ENCODE measurements around the gene DSTN. TPM values are rescaled to one million over a fixed set of nuclear protein-coding genes. Genes with fewer than 3 reads are reported as not detected.
A peak's percentile ranks its signal among the peaks of the same experiment; 100 is the strongest.
"Not testable (repeated sequence)": the region's sequence is repeated elsewhere in the genome, so short reads cannot be mapped to it uniquely, and the experiment has no call there.

DSTN gene
- total RNA-seq, 1 experiment from 2014 or later = 584 TPM

DNA sequence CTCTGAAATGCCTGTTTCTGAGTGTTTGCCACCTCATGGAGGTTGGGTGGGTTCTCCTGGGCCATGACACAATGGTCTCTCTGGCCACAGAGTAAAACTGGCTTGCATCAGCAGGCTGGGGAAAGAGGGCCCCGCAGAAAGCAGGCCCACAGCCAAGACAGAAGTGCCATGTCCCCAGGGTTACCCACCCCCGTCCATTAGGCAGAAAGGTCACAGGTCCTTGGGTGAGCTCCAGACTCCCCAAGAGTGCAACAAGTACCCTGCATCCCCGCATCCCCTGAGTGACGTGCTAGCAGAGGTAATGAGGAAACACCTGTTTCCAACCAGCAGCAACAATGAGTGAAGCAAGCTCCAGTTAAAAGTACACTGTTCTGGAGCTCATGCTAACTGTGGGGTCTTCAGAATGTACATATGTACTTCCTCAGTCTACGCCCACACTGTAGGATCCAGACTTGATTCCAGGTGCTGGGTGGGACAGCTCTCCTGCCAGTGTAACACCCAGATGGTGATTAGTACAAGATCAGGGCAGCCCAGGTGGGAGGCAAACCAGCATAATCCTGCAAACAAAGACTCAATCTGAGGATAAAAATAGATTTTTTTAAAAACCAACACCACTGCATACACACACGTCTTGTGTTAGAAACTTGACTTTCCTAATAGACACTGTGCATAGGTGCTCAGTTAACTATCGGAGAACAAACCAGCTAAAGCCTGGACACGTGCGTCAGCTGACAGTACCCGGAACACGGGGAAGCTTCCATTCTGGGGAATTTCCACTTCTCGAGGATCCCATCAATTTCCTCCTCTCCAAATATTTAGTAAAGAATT, 80.6 kb downstream of the DSTN start:
- no peak for DNase-seq (ENCODE audit: low read depth)

DNA sequence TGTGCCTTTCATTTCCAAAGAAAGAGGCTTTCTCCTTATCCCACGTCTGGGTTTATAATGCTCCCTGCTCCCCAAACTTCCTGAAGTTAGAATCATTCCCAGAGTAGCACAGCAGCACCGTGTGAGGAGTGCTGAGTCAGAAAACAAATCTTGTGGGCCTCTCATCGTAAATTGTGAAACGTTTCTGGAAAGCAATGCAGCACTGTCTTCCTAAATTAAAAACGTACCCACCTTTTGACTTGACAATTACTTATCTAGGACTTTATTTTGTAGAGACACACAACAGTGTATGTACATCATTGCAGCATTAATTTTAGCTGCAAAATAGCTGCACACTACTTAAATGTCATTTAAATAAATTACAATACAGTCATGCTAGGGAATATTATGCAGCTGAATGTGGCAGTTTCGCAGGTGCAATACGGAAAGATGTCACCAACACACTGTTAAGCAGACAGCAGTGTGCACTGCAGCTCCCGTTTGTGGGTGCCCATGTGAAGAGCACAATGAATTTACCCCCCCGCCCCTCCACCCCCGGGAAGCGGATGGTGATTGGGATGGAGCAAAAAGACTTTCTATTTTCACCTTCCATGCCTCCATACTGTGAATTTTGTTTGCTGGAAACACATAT, 81.4 kb downstream of the DSTN start:
- no peak for DNase-seq (ENCODE audit: low read depth)

DNA sequence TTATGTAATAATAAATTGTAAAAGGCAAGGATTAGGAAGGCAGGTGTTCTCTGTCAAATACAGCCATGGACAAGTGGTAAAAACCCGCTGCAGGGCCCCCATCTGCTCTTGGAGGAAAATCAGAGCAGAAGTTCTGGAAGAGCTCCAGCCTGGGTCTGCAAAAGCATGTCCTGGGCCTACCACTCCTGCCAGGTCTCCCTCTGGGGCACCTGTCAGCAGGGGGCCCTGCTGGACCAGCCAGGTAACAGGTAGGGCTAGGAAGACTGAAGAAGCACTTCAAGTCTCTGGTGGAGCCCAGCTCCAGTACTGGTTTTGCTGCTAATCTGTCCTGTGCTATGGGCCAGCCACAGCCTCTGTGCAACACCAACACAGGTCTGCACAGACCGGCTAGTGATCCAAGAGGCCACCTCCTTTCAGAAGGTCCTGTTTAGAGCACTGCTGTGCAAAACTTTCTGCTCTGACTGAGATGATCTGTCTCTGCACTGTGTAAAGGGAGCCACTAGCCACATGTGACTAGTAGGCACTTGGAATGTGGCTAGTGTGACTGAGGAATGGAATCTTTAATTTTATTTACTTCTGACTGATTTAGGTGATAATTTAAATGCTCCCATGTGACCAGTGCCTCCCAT, 82.0 kb downstream of the DSTN start:
- no peak for DNase-seq (ENCODE audit: low read depth)

DNA sequence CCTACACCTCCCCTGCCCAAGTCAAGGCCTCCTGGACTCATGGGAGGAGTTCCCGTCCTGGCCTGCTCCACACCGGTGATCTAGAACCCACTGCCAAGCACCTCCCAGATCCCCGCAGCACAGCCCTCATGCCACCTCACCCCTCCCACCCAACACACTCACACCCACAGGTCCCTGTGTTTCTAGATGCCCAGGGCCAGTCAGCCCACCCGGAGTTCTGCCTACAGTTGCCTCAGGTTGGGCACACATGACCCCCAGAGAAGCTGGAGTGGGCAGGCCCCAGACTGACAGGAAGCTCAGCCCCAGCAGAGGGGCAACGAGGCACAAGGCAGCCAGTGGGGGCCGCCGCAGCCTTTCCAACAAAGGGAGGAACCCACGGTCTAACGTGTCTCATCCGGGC, 82.5 kb downstream of the DSTN start:
- no peak for DNase-seq (ENCODE audit: low read depth)

DNA sequence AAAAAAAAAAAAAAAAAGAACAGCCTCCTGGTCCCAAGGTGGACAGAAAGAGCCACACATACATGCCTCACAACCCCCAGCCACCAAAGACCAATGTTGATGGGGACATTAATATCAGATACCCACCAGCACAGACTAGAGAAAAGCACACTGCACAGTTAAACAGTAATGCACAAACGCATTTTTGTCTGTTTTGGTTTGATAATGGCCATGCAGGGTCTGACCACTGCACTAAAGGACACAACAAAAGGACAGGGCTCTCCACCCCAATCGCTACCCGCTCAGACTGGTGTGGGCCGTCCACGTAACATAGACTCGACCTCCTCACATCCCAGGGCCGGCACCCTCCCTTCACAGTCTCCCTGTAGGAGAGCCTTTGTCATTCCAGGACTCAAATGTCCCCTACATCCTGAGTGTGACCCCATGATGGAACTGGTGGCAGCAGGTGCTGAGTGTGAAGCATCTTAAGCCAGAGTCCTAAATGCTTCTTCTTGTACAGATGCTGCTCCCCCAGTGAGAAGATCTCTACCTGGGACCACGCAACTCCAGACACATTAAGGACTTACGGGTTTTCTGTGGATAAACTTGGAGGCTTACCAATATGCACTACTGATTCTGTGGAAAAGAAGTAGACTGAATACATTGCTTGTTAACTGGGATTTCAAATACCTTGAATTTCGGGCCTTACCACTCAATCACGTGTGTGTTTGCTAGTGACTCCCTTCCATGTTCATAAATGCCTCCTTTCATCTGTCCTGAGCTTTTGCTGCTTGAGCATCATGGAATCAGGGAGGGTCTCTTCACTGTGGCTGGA, 84.2 kb downstream of the DSTN start:
- no peak for DNase-seq (ENCODE audit: low read depth)

DNA sequence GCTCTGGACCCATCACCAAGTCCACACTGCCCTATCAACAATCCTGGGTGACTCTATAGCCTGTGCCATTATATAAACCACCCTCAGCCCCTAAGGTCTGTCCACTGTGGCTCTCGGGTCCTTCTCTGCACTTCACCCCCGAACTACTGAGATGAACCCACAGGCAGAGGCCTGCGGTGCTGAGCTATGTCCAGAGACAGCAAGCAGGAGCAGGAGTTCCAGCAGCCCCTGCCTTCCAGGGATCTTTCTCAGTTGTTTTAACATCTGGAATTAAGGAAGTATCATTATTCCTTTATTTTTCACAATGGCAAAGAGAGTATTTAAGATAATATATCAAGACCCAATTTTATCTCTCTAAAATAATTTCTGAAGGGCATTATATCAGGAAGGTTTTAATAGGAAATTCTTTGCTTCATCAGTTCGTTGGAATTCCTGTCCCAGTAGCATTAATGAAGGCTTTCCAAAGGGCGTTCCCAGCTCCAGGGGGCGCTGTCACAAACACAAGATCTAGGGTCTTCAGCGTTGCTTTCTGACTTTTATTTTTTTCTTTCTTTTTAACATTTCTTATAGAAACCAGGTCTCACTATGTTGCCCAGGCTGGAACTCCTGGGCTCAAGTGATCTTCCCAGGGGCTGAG, 84.9 kb downstream of the DSTN start:
- peak; percentile 25 for DNase-seq (ENCODE audit: low read depth)

DNA sequence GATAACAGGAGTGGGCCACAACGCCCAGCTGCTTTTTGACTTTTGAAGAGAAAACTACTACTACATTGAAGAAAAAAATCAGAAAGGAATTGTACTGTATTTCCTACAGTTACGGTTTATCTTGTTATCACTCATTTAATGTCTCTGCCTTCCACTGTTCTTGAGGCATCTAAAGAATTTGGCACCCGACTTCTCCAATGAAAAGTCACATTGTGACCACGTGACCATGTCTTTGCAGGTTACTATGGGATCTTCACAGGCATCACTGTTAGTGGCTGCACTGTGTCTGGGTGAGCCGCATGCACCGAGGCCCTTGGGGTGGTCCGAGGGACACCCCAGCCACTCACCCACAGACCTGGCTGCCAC, 85.4 kb downstream of the DSTN start:
- DNase-seq (ENCODE audit: low read depth) = no peak

DNA sequence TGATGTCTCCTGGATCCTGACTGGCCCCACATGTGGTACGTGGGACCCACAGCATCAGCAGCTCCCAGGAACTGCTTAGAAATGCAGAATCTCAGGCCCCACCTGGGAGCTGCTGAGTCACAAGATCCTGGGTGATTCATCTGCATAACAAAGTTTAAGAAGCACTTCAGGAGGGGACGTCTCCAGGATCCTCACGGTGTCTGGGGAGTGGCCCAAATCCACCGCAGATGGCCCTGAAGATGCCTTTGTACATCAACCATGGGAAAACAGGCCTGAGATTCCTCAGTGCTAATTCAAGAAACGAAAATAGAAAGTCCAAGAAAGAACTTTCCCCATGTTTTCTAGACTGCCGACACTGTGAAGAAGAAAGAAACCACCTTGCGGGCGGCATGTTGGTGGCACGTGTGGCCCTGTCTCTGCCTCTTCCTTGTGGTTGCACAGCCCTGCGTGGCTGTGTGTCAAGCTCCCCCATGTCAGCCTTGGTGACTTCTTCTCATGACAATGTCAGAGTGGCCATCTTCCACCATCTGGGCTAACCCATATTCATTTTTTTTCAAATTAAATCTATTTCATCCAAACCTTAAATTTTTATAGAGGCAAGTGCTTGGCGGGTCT, 86.1 kb downstream of the DSTN start:
- DNase-seq (ENCODE audit: low read depth) = peak; percentile 57

DNA sequence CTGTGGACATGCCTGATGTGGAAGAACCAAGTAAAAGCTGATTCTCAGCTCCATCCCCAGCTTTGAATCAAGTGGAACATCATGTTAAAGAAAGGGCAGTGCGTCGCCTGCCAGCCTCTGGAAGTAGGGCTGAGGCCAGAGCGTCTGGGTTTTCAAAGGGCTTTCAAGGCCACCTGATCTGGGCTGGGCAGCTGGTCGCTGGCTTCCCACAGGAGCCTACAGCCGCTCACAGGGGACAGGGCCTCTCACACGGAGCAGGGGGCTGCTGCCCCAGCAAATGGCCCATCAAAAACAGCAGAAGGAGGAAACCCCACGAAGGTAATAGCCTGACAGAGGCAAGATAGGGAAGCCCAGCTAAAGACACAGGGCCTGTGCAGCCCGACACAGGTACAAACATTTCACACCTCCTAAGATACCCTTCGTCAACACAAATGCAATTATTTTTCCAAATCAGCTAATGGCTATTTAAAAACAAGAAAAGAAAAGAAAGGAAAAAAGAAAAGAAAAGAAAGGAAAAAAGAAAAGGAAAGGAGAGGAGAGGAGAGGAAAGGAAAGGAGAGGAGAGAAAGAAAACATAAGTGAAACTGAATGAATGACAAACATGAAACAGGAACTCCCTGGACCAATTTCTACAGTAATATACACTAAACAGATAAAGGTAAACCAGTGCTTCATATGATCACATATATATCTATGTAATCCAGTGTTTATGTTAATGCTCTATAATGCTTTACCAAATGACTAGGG, 87.4 kb downstream of the DSTN start:
- DNase-seq (ENCODE audit: low read depth) = no peak

DNA sequence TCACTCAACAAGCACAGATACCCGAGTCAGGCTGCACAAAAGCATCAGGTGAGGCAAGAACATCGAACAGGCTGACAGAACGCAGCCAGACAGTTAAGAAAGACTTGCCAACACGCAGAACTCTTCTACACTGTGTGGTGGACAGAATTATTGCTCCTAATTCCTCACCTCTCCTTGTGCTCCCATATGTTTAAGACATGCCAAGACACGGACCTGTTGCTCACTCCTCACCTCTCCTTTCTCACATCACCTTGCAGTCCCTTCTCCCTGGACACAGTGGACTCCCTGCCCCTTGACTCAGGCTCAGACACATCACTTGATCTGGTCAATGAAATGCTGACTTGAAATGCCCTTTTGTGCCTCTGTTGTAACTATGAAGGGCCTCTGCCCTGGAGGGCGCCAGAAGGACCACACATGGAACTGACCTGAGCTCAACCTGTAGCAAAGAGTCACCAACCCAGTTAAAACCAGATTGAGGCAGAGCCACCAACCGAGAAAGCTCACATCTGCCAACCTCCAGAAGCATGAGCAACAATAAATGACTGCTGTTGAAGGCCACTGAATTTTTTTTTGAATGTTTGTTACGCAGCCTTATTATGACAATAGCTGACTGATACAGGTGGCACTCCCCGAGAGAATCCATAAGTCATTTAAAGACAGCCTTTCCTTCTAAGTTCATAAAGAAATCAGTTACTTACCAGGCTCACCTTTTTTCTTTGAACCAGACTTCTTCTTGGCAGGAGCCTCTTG, 88.2 kb downstream of the DSTN start:
- no peak for DNase-seq (ENCODE audit: low read depth)

DNA sequence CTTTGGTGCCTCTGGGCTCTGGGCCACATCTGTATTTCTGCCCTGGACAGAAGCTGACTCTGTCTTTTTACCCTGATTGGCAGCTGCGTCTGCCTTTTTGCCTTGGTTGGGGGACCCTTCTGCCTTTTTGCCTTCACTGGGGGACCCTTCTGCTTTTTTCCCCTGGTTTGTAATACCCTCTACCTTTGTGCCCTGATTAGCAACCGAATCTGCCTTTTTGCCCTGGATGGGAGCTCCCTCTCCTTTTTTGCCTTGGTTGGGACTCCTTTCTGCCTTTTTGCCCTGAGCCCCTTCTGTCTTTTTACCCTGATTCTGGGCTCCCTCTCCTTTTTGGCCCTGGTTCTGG, 88.7 kb downstream of the DSTN start:
- no peak for DNase-seq (ENCODE audit: low read depth)

DNA sequence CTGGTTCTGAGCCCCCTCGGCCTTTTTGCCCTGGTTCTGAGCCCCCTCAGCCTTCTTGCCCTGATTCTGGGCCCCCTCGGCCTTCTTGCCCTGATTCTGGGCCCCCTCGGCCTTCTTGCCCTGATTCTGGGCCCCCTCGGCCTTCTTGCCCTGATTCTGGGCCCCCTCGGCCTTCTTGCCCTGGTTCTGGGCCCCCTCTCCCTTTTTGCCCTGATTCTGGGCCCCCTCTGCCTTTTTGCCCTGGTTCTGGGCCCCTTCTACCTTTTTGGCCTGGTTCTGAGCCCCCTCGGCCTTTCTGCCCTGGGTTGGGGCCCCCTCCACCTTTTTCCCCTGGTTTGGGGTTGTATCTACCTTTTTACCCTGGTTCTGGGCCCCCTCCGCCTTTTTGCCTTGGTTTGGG, 89.5 kb downstream of the DSTN start:
- DNase-seq (ENCODE audit: low read depth) = not testable (repeated sequence)

Other genes starting within 250 kb of the DSTN start
- 4.8 and 5.5 TPM in 2 replicates for gene BFSP1, start 38.7 kb upstream of the DSTN start, total RNA-seq (2014; rRNA removed; shearing (Covaris generic))
- gene RRBP1, start 112.2 kb downstream of the DSTN start, total RNA-seq (2014; rRNA removed; shearing (Covaris generic)) = 145 and 253 TPM in 2 replicates
- gene BANF2, start 129.9 kb downstream of the DSTN start, total RNA-seq (2014; rRNA removed; shearing (Covaris generic)) = not detected in 2 replicates